Left renal cortex interstitium (tissue), 4 donors: ENCODE data around the gene ATP2C2. TPM values are rescaled to one million over a fixed set of nuclear protein-coding genes. Genes with fewer than 3 reads are reported as not detected.

Experiments
- DNase-seq, 4 donors: peaks; one replicate each; pipeline ENCODE4 v3.0.0-alpha.2; 2013; ENCODE audit warnings: low read depth in 4 of 4, low spot score in 2 of 4, missing footprints in 1 of 4
- polyA plus RNA-seq, 4 donors: library from polyadenylated mRNA; unstranded; fragments of 120-200 nt; gene quantifications; one replicate each; pipeline ENCODE4 v1.2.1, GENCODE V29; 2013; ENCODE audit not compliant: insufficient read length in 4 of 4

Gene ATP2C2
- polyA plus RNA-seq, 4 donors: 0.62 to 2.2 (median 1.1) TPM

- no peak for DNase-seq
Measured at GRCh38 chr16:84362471-84362941, 5.8 kb upstream of the ATP2C2 start.

GRCh38 chr16:84366208-84366607, 2.1 kb upstream of the ATP2C2 start:
- DNase-seq: no peak

GRCh38 chr16:84367297-84367680, 1.0 kb upstream of the ATP2C2 start:
- no peak for DNase-seq

GRCh38 chr16:84367750-84368307, 509 bp upstream of the ATP2C2 start:
- DNase-seq: no peak

GRCh38 chr16:84369105-84369504, 767 bp downstream of the ATP2C2 start:
- DNase-seq: no peak

DNA sequence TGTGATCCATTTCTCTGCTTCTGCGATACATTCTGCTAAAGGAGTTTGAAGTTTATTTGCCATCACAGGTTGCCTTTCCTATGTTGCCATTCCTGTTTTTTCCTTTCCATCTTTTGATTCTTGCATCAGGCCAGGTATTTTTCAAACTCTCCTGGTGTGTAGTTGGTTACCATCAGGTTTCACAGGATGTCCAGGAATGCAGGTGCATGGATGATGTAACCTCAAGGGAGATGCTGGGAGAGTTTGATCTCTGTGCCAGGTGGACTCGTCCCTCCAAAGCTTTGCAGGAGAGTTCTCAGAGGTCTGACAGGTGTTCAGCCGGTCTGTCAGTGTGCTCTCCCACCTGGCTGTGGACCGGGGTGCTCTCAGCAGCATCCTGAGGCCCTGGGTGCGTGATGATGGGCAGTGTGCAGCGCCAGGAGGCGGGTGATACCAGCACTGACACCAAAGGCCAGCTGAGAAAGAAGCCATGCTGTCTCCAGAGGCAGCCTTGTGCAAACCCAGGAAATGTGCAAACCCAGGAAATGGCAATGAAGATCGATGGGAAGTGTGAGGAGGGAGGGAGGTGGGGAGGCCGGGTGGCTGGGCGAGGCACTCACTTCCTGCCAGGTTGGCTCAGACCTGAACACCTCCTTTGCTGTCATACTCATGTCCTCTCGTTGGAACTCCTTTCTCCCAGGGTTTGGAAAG, 1.7 kb downstream of the ATP2C2 start:
- DNase-seq: no peak

DNA sequence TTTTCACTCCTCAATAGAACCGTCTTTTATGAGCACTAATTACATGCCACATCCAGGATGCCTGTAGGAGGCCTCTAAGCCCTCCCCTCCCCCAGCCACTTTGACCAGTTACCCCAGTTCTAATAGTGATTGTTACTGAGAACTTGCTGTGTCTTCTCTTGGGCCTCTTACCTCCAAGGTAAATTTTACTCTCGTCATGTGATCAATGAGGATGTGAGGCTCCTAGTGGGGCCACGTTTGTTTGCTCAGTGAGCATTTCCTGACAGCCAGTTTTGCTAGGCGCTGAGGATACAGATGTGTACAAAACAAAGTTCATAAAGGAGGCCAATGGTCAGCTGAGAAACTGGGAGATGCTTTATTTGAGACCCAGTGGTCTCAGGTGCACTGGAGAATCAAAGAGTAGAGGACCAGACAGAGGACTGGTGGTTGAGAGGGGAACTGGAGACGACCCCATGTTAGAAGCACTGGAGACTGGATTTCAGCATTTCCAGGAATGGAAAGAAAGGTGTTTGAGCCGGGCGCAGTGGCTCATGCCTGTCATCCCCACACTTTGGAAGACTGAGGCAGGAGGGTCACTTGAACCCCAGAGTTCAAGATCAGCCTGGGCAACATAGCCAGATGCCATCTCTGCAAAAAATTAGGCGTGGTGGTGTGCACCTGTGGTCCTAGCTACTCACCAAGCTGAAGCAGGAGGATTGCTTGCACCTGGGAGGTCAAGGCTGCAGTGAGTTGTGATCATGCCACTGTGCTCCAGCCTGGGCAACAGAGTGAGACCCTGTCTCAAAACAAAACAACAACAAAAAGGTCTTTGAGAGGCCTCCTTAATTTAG, 2.6 kb downstream of the ATP2C2 start:
- DNase-seq: no peak

- DNase-seq: no peak
Measured at GRCh38 chr16:84371553-84371865, 3.2 kb downstream of the ATP2C2 start.

DNA sequence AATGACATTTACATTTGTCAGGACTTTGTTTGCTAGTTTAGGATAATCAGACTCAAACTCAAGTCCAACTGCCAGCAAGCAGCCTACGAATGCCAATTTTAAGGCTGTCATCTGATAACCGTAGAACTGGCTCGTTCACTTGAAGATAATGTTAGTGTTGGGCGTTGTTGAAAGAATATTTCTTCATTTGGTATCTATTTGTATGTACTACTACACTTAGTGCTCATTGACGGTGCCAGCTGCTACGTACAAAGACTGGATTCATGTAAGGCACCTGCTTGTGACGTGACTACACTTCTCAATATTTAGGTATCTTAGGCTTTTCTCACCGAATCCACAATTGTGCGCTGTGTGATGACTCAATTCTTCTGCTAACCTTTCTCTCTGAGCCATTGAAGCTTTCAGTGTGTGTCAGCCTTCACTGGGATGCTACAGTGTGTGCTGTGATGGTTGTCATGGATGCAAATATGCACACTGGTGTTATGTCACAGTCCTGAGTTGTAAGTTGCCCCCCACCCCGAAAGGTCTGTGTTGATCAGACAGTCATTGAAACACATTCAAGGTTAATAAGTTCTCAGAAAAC, 5.7 kb downstream of the ATP2C2 start:
- no peak for DNase-seq

- DNase-seq: no peak
Measured at GRCh38 chr16:84378099-84378498, 9.8 kb downstream of the ATP2C2 start.

DNA sequence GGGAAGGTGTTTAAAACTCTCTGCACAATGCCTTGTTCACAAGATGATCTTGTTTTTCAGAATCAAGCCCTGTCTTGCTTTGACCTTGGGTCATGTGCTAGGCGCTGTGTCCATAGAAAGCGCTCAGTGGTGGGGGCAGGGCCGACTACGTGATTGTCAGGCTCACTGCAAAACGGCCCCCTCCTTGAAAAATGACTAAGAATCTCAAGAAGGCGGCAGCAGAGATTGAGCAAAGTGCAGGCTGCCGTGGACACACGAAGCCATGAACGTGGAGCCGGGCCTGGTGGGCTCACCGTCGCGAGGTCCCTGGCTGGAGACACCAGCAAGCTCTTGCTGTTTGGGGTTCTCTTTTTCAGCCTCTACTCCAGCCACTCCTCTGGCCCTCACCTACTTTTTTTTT, 10.2 kb downstream of the ATP2C2 start:
- no peak for DNase-seq

DNA sequence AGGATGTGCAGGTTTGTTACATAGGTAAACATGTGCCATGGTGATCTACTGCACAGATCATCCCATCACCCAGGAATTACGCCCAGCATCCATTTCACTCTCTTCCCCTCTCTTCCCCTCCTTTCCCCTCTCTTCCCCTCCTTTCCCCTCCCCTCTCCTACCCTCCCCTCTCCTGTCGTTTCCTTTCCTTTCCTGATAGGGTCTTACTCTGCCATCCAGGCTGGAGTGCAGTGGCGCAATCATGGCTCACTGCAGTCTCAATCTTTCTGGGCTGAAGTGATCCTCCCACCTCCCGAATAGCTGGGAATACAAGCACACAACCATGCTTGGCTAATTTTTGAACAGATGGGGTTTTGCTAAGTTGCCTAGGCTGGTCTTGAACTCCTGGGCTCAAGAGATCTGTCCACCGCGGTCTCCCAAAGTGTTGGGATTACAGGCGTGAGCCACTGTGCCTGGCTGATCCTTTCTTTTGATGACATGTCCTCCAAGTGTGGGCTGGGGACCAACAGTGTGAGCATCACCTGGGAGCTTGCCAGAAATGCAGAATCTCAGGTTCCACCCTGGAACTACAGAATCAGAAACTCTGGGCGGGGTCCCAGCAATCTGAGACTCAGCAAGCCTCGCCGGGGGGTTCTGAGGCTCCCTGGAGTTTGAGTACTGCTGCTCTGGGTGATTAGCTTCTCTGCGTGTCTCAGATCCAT, 10.8 kb downstream of the ATP2C2 start:
- DNase-seq: no peak

- DNase-seq: no peak
Measured at GRCh38 chr16:84379709-84380362, 11.5 kb downstream of the ATP2C2 start.

- no peak for DNase-seq
Measured at GRCh38 chr16:84380405-84380804, 12.1 kb downstream of the ATP2C2 start.

DNA sequence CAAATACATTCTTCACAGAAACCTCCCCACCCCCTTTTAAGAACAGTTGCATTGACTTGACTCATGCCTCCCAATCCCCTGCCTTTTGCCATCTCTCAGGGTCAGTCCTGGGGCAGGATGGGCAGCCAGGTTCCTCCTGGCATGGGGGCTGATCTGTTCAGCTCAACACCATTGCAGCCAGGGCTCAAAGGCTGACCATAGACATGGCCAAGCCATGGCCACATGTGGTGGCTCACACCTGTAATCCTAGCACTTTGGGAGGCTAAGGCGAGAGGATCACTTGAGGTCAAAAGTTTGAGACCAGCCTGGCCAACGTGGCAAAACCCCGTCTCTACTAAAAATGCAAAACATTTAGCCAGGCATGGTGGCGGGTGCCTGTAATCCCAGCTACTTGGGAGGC, 14.1 kb downstream of the ATP2C2 start:
- no peak for DNase-seq

DNA sequence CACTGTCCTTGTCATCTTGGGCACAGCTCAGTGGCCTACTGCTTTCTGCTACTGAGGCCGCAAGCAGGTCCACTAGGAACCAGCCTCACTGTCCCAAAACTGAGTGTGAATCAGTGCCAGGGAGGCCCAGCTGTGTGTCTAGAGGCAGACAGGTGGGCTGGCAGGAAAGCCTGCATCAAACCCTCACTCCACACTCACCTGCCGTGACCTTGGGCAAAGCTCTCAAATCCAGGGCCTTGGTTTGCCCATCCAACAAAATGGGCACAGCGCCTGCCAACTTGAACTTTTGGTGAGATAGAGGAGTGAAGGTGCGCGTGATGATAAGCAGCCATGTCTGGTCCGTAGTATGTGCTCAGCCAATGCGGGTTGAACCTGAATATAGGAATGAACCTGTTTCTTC, 14.8 kb downstream of the ATP2C2 start:
- DNase-seq: no peak

- DNase-seq: no peak
Measured at GRCh38 chr16:84386047-84386446, 17.7 kb downstream of the ATP2C2 start.

DNA sequence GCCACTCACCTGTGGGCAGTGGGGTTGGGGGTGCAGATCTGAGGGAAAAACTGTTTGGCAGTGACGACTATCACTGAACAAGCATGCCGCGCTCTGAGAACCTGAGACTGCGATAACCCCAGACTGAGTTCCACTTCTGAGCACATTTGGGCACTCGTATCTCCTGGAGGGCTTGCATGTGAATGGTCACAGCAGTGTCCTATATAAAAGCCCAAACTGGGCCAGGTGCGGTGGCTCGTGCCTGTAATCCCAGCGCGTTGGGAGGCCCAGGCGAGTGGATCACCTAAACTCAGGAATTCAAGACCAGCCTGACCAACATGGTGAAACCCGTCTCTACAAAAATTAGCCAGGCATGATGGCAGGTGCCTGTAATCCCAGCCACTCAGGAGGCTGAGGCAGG, 18.7 kb downstream of the ATP2C2 start:
- DNase-seq: no peak

GRCh38 chr16:84390131-84390785, 21.9 kb downstream of the ATP2C2 start:
- DNase-seq: no peak
